ENCODE data around the gene EXOC4.

The EXOC4 gene

GRCh38 chr7:133365917-133366316, 113.0 kb downstream of the EXOC4 start:
- DNase-seq, result no peak

GRCh38 chr7:133367561-133367960, 114.7 kb downstream of the EXOC4 start:
- no peak for DNase-seq

- DNase-seq, result no peak
Observed at GRCh38 chr7:133369130-133369529, 116.3 kb downstream of the EXOC4 start.

- DNase-seq, result no peak
Observed at GRCh38 chr7:133371616-133372015, 118.7 kb downstream of the EXOC4 start.

GRCh38 chr7:133372337-133372736, 119.5 kb downstream of the EXOC4 start:
- no peak for DNase-seq

- DNase-seq, result no peak
Observed at GRCh38 chr7:133376514-133376913, 123.6 kb downstream of the EXOC4 start.

GRCh38 chr7:133381965-133382364, 129.1 kb downstream of the EXOC4 start:
- DNase-seq, result no peak

- DNase-seq, result no peak
Observed at GRCh38 chr7:133382775-133383559, 130.1 kb downstream of the EXOC4 start.

- DNase-seq, result no peak
Observed at GRCh38 chr7:133386205-133386604, 133.3 kb downstream of the EXOC4 start.

- DNase-seq, result no peak
Observed at GRCh38 chr7:133389727-133390126, 136.8 kb downstream of the EXOC4 start.

- no peak for DNase-seq
Observed at GRCh38 chr7:133391206-133391605, 138.3 kb downstream of the EXOC4 start.

- DNase-seq, result no peak
Observed at GRCh38 chr7:133394369-133394768, 141.5 kb downstream of the EXOC4 start.

GRCh38 chr7:133395551-133395950, 142.7 kb downstream of the EXOC4 start:
- DNase-seq, result no peak

GRCh38 chr7:133398506-133398905, 145.6 kb downstream of the EXOC4 start:
- DNase-seq, result no peak

- no peak for DNase-seq
Observed at GRCh38 chr7:133401225-133401624, 148.3 kb downstream of the EXOC4 start.

- DNase-seq, result no peak
Observed at GRCh38 chr7:133408212-133408611, 155.3 kb downstream of the EXOC4 start.

GRCh38 chr7:133409421-133409820, 156.5 kb downstream of the EXOC4 start:
- DNase-seq, result no peak

- DNase-seq, result no peak
Observed at GRCh38 chr7:133409966-133410365, 157.1 kb downstream of the EXOC4 start.

GRCh38 chr7:133411395-133411794, 158.5 kb downstream of the EXOC4 start:
- no peak for DNase-seq

GRCh38 chr7:133412942-133413341, 160.1 kb downstream of the EXOC4 start:
- no peak for DNase-seq

GRCh38 chr7:133419041-133419440, 166.2 kb downstream of the EXOC4 start:
- no peak for DNase-seq

- no peak for DNase-seq
Observed at GRCh38 chr7:133423618-133424017, 170.7 kb downstream of the EXOC4 start.

GRCh38 chr7:133428326-133428725, 175.4 kb downstream of the EXOC4 start:
- no peak for DNase-seq

GRCh38 chr7:133428876-133429275, 176.0 kb downstream of the EXOC4 start:
- DNase-seq, result no peak

GRCh38 chr7:133429371-133429770, 176.5 kb downstream of the EXOC4 start:
- no peak for DNase-seq

Data from SIG-M5 (cell line).